IMR-90 (cell line): Measurements from ENCODE around the gene ATP10D. TPM values are rescaled to one million over a fixed set of nuclear protein-coding genes. Genes with fewer than 3 reads are reported as not detected.

ENCODE experiments used
- ATAC-seq: fragments of 200-7000 bp; cut with Tn5 transposase; 2 replicates; pipeline ENCODE4 v1.9.1; 2020; ENCODE audit warnings: low read depth, mild to moderate bottlenecking, moderate library complexity
- BruUV-seq: library from RNA; stranded (reverse); fragments of 400-500 nt; replicated peaks from 2 replicates; lab custom pipeline; 2021; lab: Mats Ljungman, UMichigan
- CTCF ChIA-PET: fragments of 300-600 bp; formaldehyde crosslinking; extraction: SDS; loops from one replicate; lab custom pipeline; 2021; ENCODE audit warnings: antibody characterized with exemption; lab: Yijun Ruan, JAX
- POLR2A ChIA-PET: fragments of 300-600 bp; sonication (Branson Sonifier 250); formaldehyde crosslinking; loops from one replicate; lab custom pipeline; 2022; ENCODE audit warnings: antibody characterized with exemption; ENCODE audit not compliant: unreplicated experiment; lab: Charles Lee
- DNase-seq: peaks from one replicate; pipeline ENCODE4 v3.0.0; 2013
- H2AFZ ChIP-seq: replicated peaks from 2 replicates; pipeline ENCODE3; 2013; ENCODE audit warnings: low read length, mild to moderate bottlenecking; ENCODE audit not compliant: poor library complexity
- H2AK5ac ChIP-seq: 2 replicates; pipeline ENCODE4 v1.6.1; 2013; ENCODE audit warnings: low read depth, low read length, inconsistent platforms
- H2AK9ac ChIP-seq: replicated peaks from 2 replicates; pipeline ENCODE3; 2013; ENCODE audit warnings: mild to moderate bottlenecking, low read depth, low read length, moderate library complexity; ENCODE audit not compliant: poor library complexity
- H2BK120ac ChIP-seq: 2 replicates; pipeline ENCODE4 v1.6.1; 2013; ENCODE audit warnings: low read depth, low read length, inconsistent platforms
- H2BK15ac ChIP-seq: 3 replicates; pipeline ENCODE4 v1.6.1; 2013; ENCODE audit warnings: low read depth, low read length, inconsistent platforms
- H2BK20ac ChIP-seq: 2 replicates; pipeline ENCODE4 v1.6.1; 2013; ENCODE audit warnings: low read depth, mild to moderate bottlenecking, inconsistent platforms, low read length, moderate library complexity
- H2BK5ac ChIP-seq: 2 replicates; pipeline ENCODE4 v1.6.1; 2013; ENCODE audit warnings: mild to moderate bottlenecking, low read depth, low read length, inconsistent platforms; ENCODE audit not compliant: poor library complexity, severe bottlenecking
- H3K14ac ChIP-seq: replicated peaks from 2 replicates; pipeline ENCODE4 v1.6.1; 2013; ENCODE audit warnings: low read depth, low read length, inconsistent platforms
- H3K18ac ChIP-seq: 2 replicates; pipeline ENCODE4 v1.6.1; 2013; ENCODE audit warnings: low read depth, low read length, control low read depth
- H3K23ac ChIP-seq: 2 replicates; pipeline ENCODE4 v1.6.1; 2013; ENCODE audit warnings: low read depth, low read length, inconsistent platforms
- H3K27ac ChIP-seq: 2 replicates; pipeline ENCODE4 v1.5.1; 2013; ENCODE audit warnings: mild to moderate bottlenecking, control low read depth, low read length; ENCODE audit not compliant: insufficient read depth
- H3K27me3 ChIP-seq: 2 replicates; pipeline ENCODE4 v1.6.1; 2013; ENCODE audit warnings: low read length; ENCODE audit not compliant: control insufficient read depth, insufficient read depth
- H3K36me3 ChIP-seq: 2 replicates; pipeline ENCODE4 v1.6.1; 2013; ENCODE audit warnings: low read length, mixed read lengths; ENCODE audit not compliant: control insufficient read depth, insufficient read depth
- H3K4ac ChIP-seq: 2 replicates; pipeline ENCODE4 v1.6.1; 2013; ENCODE audit warnings: low read depth, low read length, inconsistent platforms
- H3K4me1 ChIP-seq: 2 replicates; pipeline ENCODE4 v1.6.1; 2013; ENCODE audit warnings: low read length, mixed read lengths; ENCODE audit not compliant: control insufficient read depth, insufficient read depth
- H3K4me2 ChIP-seq: 2 replicates; pipeline ENCODE4 v1.6.1; 2013; ENCODE audit warnings: low read depth, mild to moderate bottlenecking, control low read depth, low read length, moderate library complexity
- H3K4me3 ChIP-seq: 2 replicates; pipeline ENCODE4 v1.5.1; 2013; ENCODE audit warnings: low read depth, mild to moderate bottlenecking, control low read depth, low read length, moderate library complexity; ENCODE audit not compliant: insufficient read depth
- H3K56ac ChIP-seq: 2 replicates; pipeline ENCODE4 v1.6.1; 2013; ENCODE audit warnings: low read length, inconsistent platforms; ENCODE audit not compliant: insufficient read depth; ENCODE audit errors: extremely low read depth
- H3K79me1 ChIP-seq, 2 experiments: 2 replicates each; pipeline ENCODE4 v1.6.1; 2013; ENCODE audit warnings: low read length in 2 of 2, inconsistent platforms in 1 of 2, low read depth in 1 of 2
- H3K9ac ChIP-seq: 2 replicates; pipeline ENCODE4 v1.6.1; 2013; ENCODE audit warnings: low read depth, low read length, control low read depth
- H3K9me1 ChIP-seq: 2 replicates; pipeline ENCODE4 v1.6.1; 2013; ENCODE audit warnings: low read length, inconsistent platforms; ENCODE audit not compliant: insufficient read depth
- H3K9me3 ChIP-seq: 2 replicates; pipeline ENCODE4 v1.6.1; 2013; ENCODE audit warnings: low read length; ENCODE audit not compliant: control insufficient read depth, insufficient read depth
- H4K20me1 ChIP-seq: 2 replicates; pipeline ENCODE4 v1.6.1; 2013; ENCODE audit warnings: low read length, inconsistent platforms; ENCODE audit not compliant: insufficient read depth
- H4K5ac ChIP-seq: 2 replicates; pipeline ENCODE4 v1.6.1; 2013; ENCODE audit warnings: mild to moderate bottlenecking, low read depth, low read length, control low read depth
- H4K8ac ChIP-seq, 2 experiments: 2 replicates each; pipeline ENCODE4 v1.6.1; 2013; ENCODE audit warnings: low read depth in 2 of 2, low read length in 2 of 2, control low read depth in 1 of 2, inconsistent platforms in 1 of 2
- H4K91ac ChIP-seq: 2 replicates; pipeline ENCODE4 v1.6.1; 2013; ENCODE audit warnings: low read depth, low read length, inconsistent platforms; ENCODE audit not compliant: insufficient read depth
- BHLHE40 ChIP-seq: fragments of 150-350 bp; IDR thresholded peaks from 2 replicates; pipeline ENCODE4 v1.6.1; 2016; ENCODE audit warnings: mild to moderate bottlenecking, low read depth, low read length
- CEBPB ChIP-seq: IDR thresholded peaks from 2 replicates; pipeline ENCODE4 v1.6.1; 2012; ENCODE audit warnings: low read depth, low read length, improper control_type of control experiment
- CHD1 ChIP-seq: IDR thresholded peaks from 2 replicates; pipeline ENCODE4 v1.6.1; 2012; ENCODE audit warnings: low read depth, low read length, improper control_type of control experiment
- ELK1 ChIP-seq: fragments of 150-350 bp; IDR thresholded peaks from 2 replicates; pipeline ENCODE4 v1.6.1; 2016; ENCODE audit warnings: low read depth, mild to moderate bottlenecking, low read length, moderate library complexity, borderline replicate concordance
- FOS ChIP-seq: fragments of 150-350 bp; IDR thresholded peaks from 2 replicates; pipeline ENCODE4 v1.6.1; 2016; ENCODE audit warnings: low read depth, low read length
- MAFK ChIP-seq: IDR thresholded peaks from 2 replicates; pipeline ENCODE4 v1.6.1; 2012; ENCODE audit warnings: low read depth, low read length, improper control_type of control experiment
- MAZ ChIP-seq: IDR thresholded peaks from 2 replicates; pipeline ENCODE4 v1.6.1; 2012; ENCODE audit warnings: low read depth, mild to moderate bottlenecking, low read length, improper control_type of control experiment, moderate library complexity, borderline replicate concordance
- MXI1 ChIP-seq: IDR thresholded peaks from 2 replicates; pipeline ENCODE4 v1.6.1; 2012; ENCODE audit warnings: low read depth, mild to moderate bottlenecking, low read length, moderate library complexity, borderline replicate concordance
- NFE2L2 ChIP-seq: fragments of 150-350 bp; IDR thresholded peaks from 2 replicates; pipeline ENCODE4 v1.6.1; 2016; ENCODE audit warnings: low read depth, mild to moderate bottlenecking, low read length
- POLR2A ChIP-seq: IDR thresholded peaks from 2 replicates; pipeline ENCODE4 v1.6.1; 2012; ENCODE audit warnings: mild to moderate bottlenecking, low read depth, low read length
- RAD21 ChIP-seq: IDR thresholded peaks from 2 replicates; pipeline ENCODE4 v1.6.1; 2012; ENCODE audit warnings: low read length, improper control_type of control experiment
- RCOR1 ChIP-seq: IDR thresholded peaks from 2 replicates; pipeline ENCODE4 v1.6.1; 2012; ENCODE audit warnings: mild to moderate bottlenecking, low read length, improper control_type of control experiment; ENCODE audit not compliant: insufficient replicate concordance
- RFX5 ChIP-seq: IDR thresholded peaks from 2 replicates; pipeline ENCODE4 v1.8.0; 2012; ENCODE audit warnings: low read depth, mild to moderate bottlenecking, low read length, moderate library complexity
- SMC3 ChIP-seq: fragments of 150-350 bp; IDR thresholded peaks from 2 replicates; pipeline ENCODE4 v1.6.1; 2016; ENCODE audit warnings: low read depth, mild to moderate bottlenecking, antibody characterized with exemption, low read length, moderate library complexity
- USF2 ChIP-seq: fragments of 150-350 bp; IDR thresholded peaks from 2 replicates; pipeline ENCODE4 v1.6.1; 2017; ENCODE audit warnings: mild to moderate bottlenecking, antibody characterized with exemption, low read length, low read depth
- WGBS, 2 experiments: methylation state at CpG; one replicate each; pipeline versions ENCODE4 v1.1.5 to v1.1.7; 2013; ENCODE audit warnings: missing lambda C conversion rate in 2 of 2; ENCODE audit not compliant: insufficient read length in 1 of 2; ENCODE audit errors: extremely low coverage in 2 of 2; 5-methylcytosine and 5-hydroxymethylcytosine counted together
- dilution Hi-C: fragments of 300-500 bp; cut with HindIII; formaldehyde crosslinking; loops from one replicate; pipeline ENCODE4 v1.14.3; 2018; ENCODE audit warnings: low sequenced_read_pairs; ENCODE audit not compliant: unreplicated experiment
- in situ Hi-C: fragments of 300-500 bp; cut with MboI; formaldehyde crosslinking; loops from 3 replicates; pipeline ENCODE4 v1.14.3; 2019; ENCODE audit warnings: low sequenced_read_pairs, inconsistent platforms, mixed read lengths
- intact Hi-C: fragments of 100-400 bp; cut with micrococcal nuclease; formaldehyde crosslinking; loops from 2 replicates; pipeline ENCODE4 v1.10.0; 2022
- polyA plus RNA-seq, 3 experiments: library from polyadenylated mRNA; depleted of rRNA; stranded (reverse); fragments of >200 nt; gene quantifications; 2 replicates each; pipeline ENCODE4 v1.2.3, GENCODE V29; 2012; ENCODE audit warnings: low replicate concordance in 1 of 3
- total RNA-seq: library from RNA; depleted of rRNA; stranded (reverse); fragments of >200 nt; gene quantifications from 2 replicates; pipeline ENCODE4 v1.2.3, GENCODE V29; 2012

The ATP10D gene
- total and polyA plus RNA-seq, 2 of the 4 experiments (the other 2 are of a cell fraction): 28.9 to 135 TPM

- no peak overlapping the region for H4K5ac ChIP-seq
- no TSS peak for BruUV-seq
- peak; percentile 17 for DNase-seq
- no peak overlapping the region for H2BK20ac ChIP-seq
- H4K8ac ChIP-seq: no peak overlapping the region
- H3K4me2 ChIP-seq: no peak overlapping the region
- ChIA-PET CTCF (no interaction called here), POLR2A (no interaction called here)
- H2AFZ ChIP-seq: no peak overlapping the region
- peaks cover 28% of the 10 kb centered on the region for H3K36me3 ChIP-seq
- H3K27ac ChIP-seq: no peak overlapping the region
- no peak overlapping the region for H2BK5ac ChIP-seq
- no peak overlapping the region for H2BK15ac ChIP-seq
- no peaks in the 10 kb centered on the region for H4K20me1 ChIP-seq
- H3K18ac ChIP-seq: no peak overlapping the region
- H3K9me3 ChIP-seq: no peaks in the 10 kb centered on the region
- H3K23ac ChIP-seq: no peak overlapping the region
- H2AK9ac ChIP-seq: no peak overlapping the region
- intact Hi-C loops: no loop called here
- no peak overlapping the region for H4K91ac ChIP-seq
- no peak overlapping the region for H3K9ac ChIP-seq
- dilution Hi-C loops: no loop called here
- no peaks in the 10 kb centered on the region; the same call in 1 of the 2 replicates for H3K9me1 ChIP-seq
- H3K4ac ChIP-seq: no peak overlapping the region
- H3K14ac ChIP-seq: no peak overlapping the region
- no peak overlapping the region for H2AK5ac ChIP-seq
- no peak overlapping the region for H3K56ac ChIP-seq
- WGBS, 2 experiments: no CpG with 5 or more reads among the region's 7 CpGs
- H2BK120ac ChIP-seq: no peak overlapping the region
- no peaks in the 10 kb centered on the region for H3K27me3 ChIP-seq
- ATAC-seq: 0 out of 2 replicates have a peak, but pooled peaks have one; percentile 27
- H3K4me1 ChIP-seq: no peaks in the 10 kb centered on the region
- H3K4me3 ChIP-seq: no peak overlapping the region
- peaks cover 0 to 3% of the 10 kb centered on the region in 2 experiments; a peak in 1 of 4 replicates for H3K79me1 ChIP-seq
- in situ Hi-C loops: no loop called here
- TF ChIP-seq SMC3 (no peak), FOS (no peak), ELK1 (no peak), RCOR1 (no peak), RFX5 (no peak), MAZ (no peak), NFE2L2 (no peak), POLR2A (no peak), CEBPB (no peak), BHLHE40 (no peak), RAD21 (no peak), USF2 (no peak), MAFK (no peak), MXI1 (no peak), CHD1 (no peak)
Measured at GRCh38 chr4:47577779-47578553, 92.9 kb downstream of the ATP10D start.
